WTC11 (cell line): ENCODE measurements around the gene RANBP3. TPM values are rescaled to one million over a fixed set of nuclear protein-coding genes. Genes with fewer than 3 reads are reported as not detected.

Experiments
- ATAC-seq: fragments of 200-7000 bp; cut with Tn5 transposase; 2 replicates; pipeline ENCODE4 v1.10.0; 2021; ENCODE audit warnings: mild to moderate bottlenecking, moderate library complexity
- CTCF ChIA-PET: fragments of 300-600 bp; sonication (Branson Sonifier 250); formaldehyde crosslinking; loops from one replicate; lab custom pipeline; 2021; ENCODE audit warnings: antibody characterized with exemption; lab: Charles Lee
- POLR2A ChIA-PET: fragments of 350-600 bp; sonication (Branson Sonifier 250); formaldehyde crosslinking; loops from one replicate; lab custom pipeline; 2021; ENCODE audit warnings: antibody characterized with exemption; lab: Charles Lee
- DNase-seq: peaks from one replicate; pipeline ENCODE4 v3.0.0; 2021; ENCODE audit warnings: low spot score
- H3K27ac Mint-ChIP-seq: 2 replicates; pipeline ENCODE4 v1.8.0; 2021; ENCODE audit warnings: mixed read lengths
- H3K27me3 Mint-ChIP-seq: 2 replicates; pipeline ENCODE4 v1.8.0; 2021; ENCODE audit warnings: low read depth, mild to moderate bottlenecking, moderate library complexity, mixed read lengths
- H3K36me3 Mint-ChIP-seq: 2 replicates; pipeline ENCODE4 v1.8.0; 2021; ENCODE audit warnings: mixed read lengths
- H3K4me1 Mint-ChIP-seq: 2 replicates; pipeline ENCODE4 v1.8.0; 2022; ENCODE audit warnings: mixed read lengths
- H3K4me3 Mint-ChIP-seq: 2 replicates; pipeline ENCODE4 v1.8.0; 2021; ENCODE audit warnings: mild to moderate bottlenecking, moderate library complexity, mixed read lengths
- H3K9me3 Mint-ChIP-seq: 2 replicates; pipeline ENCODE4 v1.8.0; 2021; ENCODE audit warnings: mixed read lengths
- AR ChIP-seq: fragments of 250-450 bp; sonication (Bioruptor Pico); IDR thresholded peaks from 2 replicates; pipeline ENCODE4 v1.9.0; 2021; ENCODE audit warnings: mild to moderate bottlenecking
- CREM ChIP-seq: sonication (generic); formaldehyde crosslinking; IDR thresholded peaks from 2 replicates; pipeline ENCODE4 v1.8.1; 2022; ENCODE audit warnings: mild to moderate bottlenecking, missing genetic modification reagents, moderate library complexity
- E2F1 ChIP-seq: sonication (generic); formaldehyde crosslinking; IDR thresholded peaks from 2 replicates; pipeline ENCODE4 v1.8.0; 2022; ENCODE audit warnings: mild to moderate bottlenecking, missing genetic modification reagents
- EMX1 ChIP-seq: fragments of 250-450 bp; sonication (Bioruptor Pico); IDR thresholded peaks from 2 replicates; pipeline ENCODE4 v1.8.0; 2021; ENCODE audit warnings: mild to moderate bottlenecking
- FOXP1 ChIP-seq: sonication (generic); formaldehyde crosslinking; IDR thresholded peaks from 2 replicates; pipeline ENCODE4 v1.8.0; 2022; ENCODE audit warnings: missing genetic modification reagents, mild to moderate bottlenecking, moderate library complexity, borderline replicate concordance
- GTF2I ChIP-seq: fragments of 250-450 bp; sonication (Bioruptor Pico); conservative IDR thresholded peaks from 2 replicates; pipeline ENCODE4 v1.4.0; 2021; ENCODE audit warnings: mild to moderate bottlenecking
- HMGA2 ChIP-seq: fragments of 250-450 bp; sonication (Bioruptor Pico); IDR thresholded peaks from 2 replicates; pipeline ENCODE4 v1.4.0; 2021; ENCODE audit warnings: mild to moderate bottlenecking, moderate library complexity
- HMGXB4 ChIP-seq: sonication (generic); formaldehyde crosslinking; IDR thresholded peaks from 2 replicates; pipeline ENCODE4 v1.8.1; 2023; ENCODE audit warnings: mild to moderate bottlenecking, moderate library complexity, missing genetic modification reagents
- JAZF1 ChIP-seq: fragments of 250-450 bp; sonication (Bioruptor Pico); IDR thresholded peaks from 2 replicates; pipeline ENCODE4 v1.9.0; 2021; ENCODE audit warnings: moderate library complexity, mild to moderate bottlenecking, inconsistent platforms
- KAT7 ChIP-seq: sonication (generic); formaldehyde crosslinking; IDR thresholded peaks from 2 replicates; pipeline ENCODE4 v1.8.1; 2023; ENCODE audit warnings: missing genetic modification reagents, mild to moderate bottlenecking, borderline replicate concordance
- NR3C1 ChIP-seq: sonication (generic); formaldehyde crosslinking; conservative IDR thresholded peaks from 2 replicates; pipeline ENCODE4 v1.8.1; 2023; ENCODE audit warnings: low read depth, mild to moderate bottlenecking, missing genetic modification reagents
- PREB ChIP-seq: sonication (generic); formaldehyde crosslinking; IDR thresholded peaks from 2 replicates; pipeline ENCODE4 v1.8.1; 2022; ENCODE audit warnings: mild to moderate bottlenecking, missing genetic modification reagents, moderate library complexity, borderline replicate concordance
- SP1 ChIP-seq: sonication (generic); formaldehyde crosslinking; conservative IDR thresholded peaks from 2 replicates; pipeline ENCODE4 v1.8.1; 2022; ENCODE audit warnings: missing genetic modification reagents
- ZBTB43 ChIP-seq: sonication (generic); formaldehyde crosslinking; IDR thresholded peaks from 2 replicates; pipeline ENCODE4 v1.8.1; 2023; ENCODE audit warnings: mild to moderate bottlenecking, missing genetic modification reagents
- ZNF232 ChIP-seq: sonication (generic); formaldehyde crosslinking; IDR thresholded peaks from 2 replicates; pipeline ENCODE4 v1.8.0; 2022; ENCODE audit warnings: mild to moderate bottlenecking, missing genetic modification reagents
- ZNF317 ChIP-seq: sonication (generic); formaldehyde crosslinking; IDR thresholded peaks from 2 replicates; pipeline ENCODE4 v1.8.1; 2023; ENCODE audit warnings: low read depth, mild to moderate bottlenecking, moderate library complexity, missing genetic modification reagents, borderline replicate concordance
- ZNF396 ChIP-seq: fragments of 250-450 bp; sonication (Bioruptor Pico); IDR thresholded peaks from 2 replicates; pipeline ENCODE4 v1.8.0; 2021; ENCODE audit warnings: mild to moderate bottlenecking, moderate library complexity, borderline replicate concordance
- total RNA-seq: library from RNA; stranded (reverse); gene quantifications from 3 replicates; pipeline ENCODE4 v1.2.3, GENCODE V29; 2021
- TF ChIP-seq, protein P1 (sequence below): fragments of 250-450 bp; sonication (Bioruptor Pico); conservative IDR thresholded peaks from 2 replicates; pipeline ENCODE4 v1.9.0; 2021; ENCODE audit warnings: mild to moderate bottlenecking
- TF ChIP-seq, protein P2 (sequence below): fragments of 200-600 bp; IDR thresholded peaks from 2 replicates; pipeline ENCODE4 v1.8.0; 2022; ENCODE audit warnings: antibody characterized with exemption
- TF ChIP-seq, protein P3 (sequence below): sonication (generic); formaldehyde crosslinking; IDR thresholded peaks from 2 replicates; pipeline ENCODE4 v1.8.0; 2022; ENCODE audit warnings: mild to moderate bottlenecking, missing genetic modification reagents

Gene RANBP3
- total RNA-seq, 1 experiment from 2014 or later: 76.3 TPM

DNA sequence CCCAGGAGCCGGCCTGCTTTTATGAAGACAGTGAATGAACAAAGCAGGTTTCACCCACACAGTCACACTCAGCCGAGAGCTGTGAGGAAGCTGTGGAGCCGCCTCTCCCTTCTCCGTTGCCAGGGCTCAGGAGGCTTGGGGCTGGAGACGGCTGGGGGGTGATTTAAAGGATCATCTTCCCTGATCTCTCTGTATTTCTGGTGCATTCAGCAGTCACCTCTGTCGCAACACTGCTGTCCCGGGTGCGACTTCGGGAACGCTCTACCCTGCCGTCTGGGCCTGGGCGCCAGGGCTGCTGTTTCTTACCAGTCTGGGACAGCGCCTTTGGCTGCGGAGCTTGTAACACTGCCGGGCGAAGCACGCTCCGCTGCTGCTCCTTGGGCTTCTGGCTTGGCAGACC is 45.8 kb downstream of the RANBP3 start:
- Mint-ChIP-seq H3K4me3 (no peak overlapping the region), H3K27ac (no peak overlapping the region)
- CTCF ChIA-PET: no interaction called here

GRCh38 chr19:5931251-5931650 is 46.7 kb downstream of the RANBP3 start:
- POLR2A ChIA-PET: interaction anchor here (0.6 kb wide), 1 partner anchor 179 kb away, joined by 3 read pairs; no protein-coding TSS in a partner anchor
- TF ChIP-seq, protein P1, sequence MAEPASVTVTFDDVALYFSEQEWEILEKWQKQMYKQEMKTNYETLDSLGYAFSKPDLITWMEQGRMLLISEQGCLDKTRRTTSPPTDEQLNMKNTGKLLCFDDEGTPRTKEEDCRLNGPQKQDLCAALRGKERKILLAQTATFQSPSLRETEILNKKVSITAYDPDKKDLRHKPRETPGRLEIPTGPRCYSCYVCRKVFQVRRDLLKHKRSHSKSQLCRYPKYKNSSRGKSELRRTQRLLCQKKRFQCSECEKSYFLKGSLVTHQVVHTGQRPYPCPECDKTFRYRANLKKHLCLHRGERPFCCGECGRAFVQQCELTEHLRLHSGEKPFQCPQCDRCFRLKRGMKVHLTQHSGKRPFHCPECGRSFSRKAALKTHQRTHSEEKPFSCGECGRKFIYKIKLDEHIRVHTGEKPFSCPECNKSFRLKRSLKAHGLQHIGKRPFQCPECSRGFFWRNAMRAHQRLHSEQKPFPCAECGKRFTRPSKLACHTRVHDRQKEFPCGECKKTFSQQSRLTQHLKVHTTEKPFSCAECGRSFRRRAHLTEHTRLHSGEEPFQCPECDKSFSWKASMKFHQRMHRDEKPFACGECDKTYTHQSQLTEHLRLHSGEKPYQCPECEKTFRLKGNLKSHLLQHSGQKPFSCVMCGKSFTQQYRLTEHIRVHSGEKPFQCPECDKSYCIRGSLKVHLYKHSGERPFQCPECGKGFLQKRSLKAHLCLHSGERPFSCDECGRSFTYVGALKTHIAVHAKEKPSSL (CRISPR knock-in tag): no peak
- TF ChIP-seq KAT7 (CRISPR knock-in tag): no peak
- TF ChIP-seq, protein P2, sequence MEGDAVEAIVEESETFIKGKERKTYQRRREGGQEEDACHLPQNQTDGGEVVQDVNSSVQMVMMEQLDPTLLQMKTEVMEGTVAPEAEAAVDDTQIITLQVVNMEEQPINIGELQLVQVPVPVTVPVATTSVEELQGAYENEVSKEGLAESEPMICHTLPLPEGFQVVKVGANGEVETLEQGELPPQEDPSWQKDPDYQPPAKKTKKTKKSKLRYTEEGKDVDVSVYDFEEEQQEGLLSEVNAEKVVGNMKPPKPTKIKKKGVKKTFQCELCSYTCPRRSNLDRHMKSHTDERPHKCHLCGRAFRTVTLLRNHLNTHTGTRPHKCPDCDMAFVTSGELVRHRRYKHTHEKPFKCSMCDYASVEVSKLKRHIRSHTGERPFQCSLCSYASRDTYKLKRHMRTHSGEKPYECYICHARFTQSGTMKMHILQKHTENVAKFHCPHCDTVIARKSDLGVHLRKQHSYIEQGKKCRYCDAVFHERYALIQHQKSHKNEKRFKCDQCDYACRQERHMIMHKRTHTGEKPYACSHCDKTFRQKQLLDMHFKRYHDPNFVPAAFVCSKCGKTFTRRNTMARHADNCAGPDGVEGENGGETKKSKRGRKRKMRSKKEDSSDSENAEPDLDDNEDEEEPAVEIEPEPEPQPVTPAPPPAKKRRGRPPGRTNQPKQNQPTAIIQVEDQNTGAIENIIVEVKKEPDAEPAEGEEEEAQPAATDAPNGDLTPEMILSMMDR: no peak
- TF ChIP-seq ZNF232: no peak
- TF ChIP-seq AR (CRISPR knock-in tag): no peak
- TF ChIP-seq ZNF317 (CRISPR knock-in tag): no peak
- Mint-ChIP-seq H3K27ac (no peak overlapping the region), H3K4me3 (no peak overlapping the region), H3K9me3 (no peaks in the 10 kb centered on the region), H3K27me3 (no peaks in the 10 kb centered on the region), H3K36me3 (peaks cover 30% of the 10 kb centered on the region), H3K4me1 (peaks cover 4% of the 10 kb centered on the region; the same call in 1 of the 2 replicates)
- DNase-seq: no peak
- no peak for ATAC-seq
- CTCF ChIA-PET: no interaction called here

More for the DNA sequence above, 45.8 kb downstream of the RANBP3 start:
- Mint-ChIP-seq H3K9me3 (no peaks in the 10 kb centered on the region), H3K4me1 (peaks cover 4% of the 10 kb centered on the region; the same call in 1 of the 2 replicates)
- DNase-seq: no peak
- no peak for TF ChIP-seq CREM (CRISPR knock-in tag)
- TF ChIP-seq, protein P3, sequence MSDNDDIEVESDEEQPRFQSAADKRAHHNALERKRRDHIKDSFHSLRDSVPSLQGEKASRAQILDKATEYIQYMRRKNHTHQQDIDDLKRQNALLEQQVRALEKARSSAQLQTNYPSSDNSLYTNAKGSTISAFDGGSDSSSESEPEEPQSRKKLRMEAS (CRISPR knock-in tag): no peak
- no peak for TF ChIP-seq HMGA2
- TF ChIP-seq, all 79 proteins: peak for 0
- H3K27me3 Mint-ChIP-seq: no peaks in the 10 kb centered on the region
- no peak for ATAC-seq
- POLR2A ChIA-PET: no interaction called here
- H3K36me3 Mint-ChIP-seq: peaks cover 30% of the 10 kb centered on the region

- Mint-ChIP-seq H3K4me3 (no peak overlapping the region), H3K27ac (no peak overlapping the region), H3K27me3 (no peaks in the 10 kb centered on the region), H3K9me3 (no peaks in the 10 kb centered on the region), H3K36me3 (peaks cover 37% of the 10 kb centered on the region), H3K4me1 (peaks cover 4% of the 10 kb centered on the region; the same call in 1 of the 2 replicates)
- DNase-seq: no peak
- ATAC-seq: peak; percentile 82
- ChIA-PET CTCF (interaction anchor here (1.0 kb wide), 1 partner anchor 38 kb away, joined by 6 read pairs; no protein-coding TSS in a partner anchor), POLR2A (no interaction called here)
- TF ChIP-seq JAZF1 (CRISPR knock-in tag): no peak
- TF ChIP-seq E2F1: no peak
- TF ChIP-seq ZNF396 (CRISPR knock-in tag): no peak
- no peak for TF ChIP-seq ZBTB43 (CRISPR knock-in tag)
- TF ChIP-seq NR3C1 (CRISPR knock-in tag): no peak
- no peak for TF ChIP-seq SP1 (CRISPR knock-in tag)
- TF ChIP-seq FOXP1: no peak
- no peak for TF ChIP-seq PREB (CRISPR knock-in tag)
- TF ChIP-seq EMX1 (CRISPR knock-in tag): no peak
- no peak for TF ChIP-seq HMGXB4
- no peak for TF ChIP-seq GTF2I (CRISPR knock-in tag)
- TF ChIP-seq ZNF232: no peak
Measured at GRCh38 chr19:5929625-5930024, 48.3 kb downstream of the RANBP3 start.
